ENCODE results near the gene RPP14.
A peak's percentile ranks its signal among the peaks of the same experiment; 100 is the strongest.
"Not testable (repeated sequence)": the region's sequence is repeated elsewhere in the genome, so short reads cannot be mapped to it uniquely, and the experiment has no call there.

Gene RPP14

GRCh38 chr3:58333206-58334012, 27.4 kb downstream of the RPP14 start:
- peak; percentile 2 for DNase-seq

GRCh38 chr3:58334013-58334321, 27.9 kb downstream of the RPP14 start:
- DNase-seq, result no peak

GRCh38 chr3:58334506-58334884, 28.4 kb downstream of the RPP14 start:
- no peak for DNase-seq

GRCh38 chr3:58335652-58335947, 29.6 kb downstream of the RPP14 start:
- no peak for DNase-seq

- DNase-seq, result no peak
Observed at GRCh38 chr3:58336135-58336882, 30.3 kb downstream of the RPP14 start.

- no peak for DNase-seq
Observed at GRCh38 chr3:58337190-58337589, 31.1 kb downstream of the RPP14 start.

- DNase-seq, result not testable (repeated sequence)
Observed at GRCh38 chr3:58339146-58339545, 33.1 kb downstream of the RPP14 start.

GRCh38 chr3:58340594-58341244, 34.7 kb downstream of the RPP14 start:
- DNase-seq, result no peak

GRCh38 chr3:58341376-58341775, 35.3 kb downstream of the RPP14 start:
- no peak for DNase-seq

GRCh38 chr3:58342676-58343075, 36.6 kb downstream of the RPP14 start:
- DNase-seq, result no peak

- DNase-seq, result no peak
Observed at GRCh38 chr3:58345457-58345856, 39.4 kb downstream of the RPP14 start.

- DNase-seq, result no peak
Observed at GRCh38 chr3:58346368-58346767, 40.3 kb downstream of the RPP14 start.

GRCh38 chr3:58347984-58348383, 41.9 kb downstream of the RPP14 start:
- DNase-seq, result no peak

- DNase-seq, result peak; percentile 38
Observed at GRCh38 chr3:58349792-58350626, 44.0 kb downstream of the RPP14 start.

GRCh38 chr3:58350627-58351013, 44.6 kb downstream of the RPP14 start:
- DNase-seq, result no peak

GRCh38 chr3:58351920-58352319, 45.9 kb downstream of the RPP14 start:
- no peak for DNase-seq

GRCh38 chr3:58352626-58353025, 46.6 kb downstream of the RPP14 start:
- no peak for DNase-seq

- no peak for DNase-seq
Observed at GRCh38 chr3:58353722-58354553, 47.9 kb downstream of the RPP14 start.

GRCh38 chr3:58355179-58355578, 49.1 kb downstream of the RPP14 start:
- DNase-seq, result no peak

- no peak for DNase-seq
Observed at GRCh38 chr3:58356054-58356453, 50.0 kb downstream of the RPP14 start.

- DNase-seq, result no peak
Observed at GRCh38 chr3:58357402-58357801, 51.4 kb downstream of the RPP14 start.

GRCh38 chr3:58358092-58358491, 52.0 kb downstream of the RPP14 start:
- no peak for DNase-seq

Data from NCI-H510A treated with DMSO at 0.1 percent for 48 hours (cell line).